GM12891 (cell line): ENCODE data around the gene TACR2.

Source experiments
- DNase-seq: peaks from one replicate; pipeline ENCODE4 v3.0.0; 2011; ENCODE audit warnings: low spot score; ENCODE audit not compliant: insufficient read length
- FAIRE-seq: peaks from 2 replicates; lab custom pipeline; 2011; peaks lifted over from hg19 to GRCh38; lab: Jason Lieb, UNC
- PAX5 ChIP-seq: IDR thresholded peaks from 2 replicates; pipeline ENCODE4 v1.6.1; 2011; ENCODE audit warnings: low read length, moderate library complexity, mild to moderate bottlenecking; ENCODE audit not compliant: insufficient read depth, severe bottlenecking
- POLR2A ChIP-seq: IDR thresholded peaks from 2 replicates; pipeline ENCODE4 v1.6.1; 2011; ENCODE audit warnings: low read depth, low read length, control low read depth
- POLR2AphosphoS5 ChIP-seq: IDR thresholded peaks from 2 replicates; pipeline ENCODE4 v1.6.1; 2011; ENCODE audit warnings: low read depth, low read length, control low read depth
- POU2F2 ChIP-seq: IDR thresholded peaks from 2 replicates; pipeline ENCODE4 v1.6.1; 2011; ENCODE audit warnings: low read depth, mild to moderate bottlenecking, control low read depth, low read length, moderate library complexity
- SPI1 ChIP-seq: IDR thresholded peaks from 2 replicates; pipeline ENCODE4 v1.6.1; 2011; ENCODE audit warnings: low read depth, low read length, control low read depth
- TAF1 ChIP-seq: IDR thresholded peaks from 2 replicates; pipeline ENCODE4 v1.6.1; 2011; ENCODE audit warnings: low read depth, low read length, control low read depth

TACR2 gene

DNA sequence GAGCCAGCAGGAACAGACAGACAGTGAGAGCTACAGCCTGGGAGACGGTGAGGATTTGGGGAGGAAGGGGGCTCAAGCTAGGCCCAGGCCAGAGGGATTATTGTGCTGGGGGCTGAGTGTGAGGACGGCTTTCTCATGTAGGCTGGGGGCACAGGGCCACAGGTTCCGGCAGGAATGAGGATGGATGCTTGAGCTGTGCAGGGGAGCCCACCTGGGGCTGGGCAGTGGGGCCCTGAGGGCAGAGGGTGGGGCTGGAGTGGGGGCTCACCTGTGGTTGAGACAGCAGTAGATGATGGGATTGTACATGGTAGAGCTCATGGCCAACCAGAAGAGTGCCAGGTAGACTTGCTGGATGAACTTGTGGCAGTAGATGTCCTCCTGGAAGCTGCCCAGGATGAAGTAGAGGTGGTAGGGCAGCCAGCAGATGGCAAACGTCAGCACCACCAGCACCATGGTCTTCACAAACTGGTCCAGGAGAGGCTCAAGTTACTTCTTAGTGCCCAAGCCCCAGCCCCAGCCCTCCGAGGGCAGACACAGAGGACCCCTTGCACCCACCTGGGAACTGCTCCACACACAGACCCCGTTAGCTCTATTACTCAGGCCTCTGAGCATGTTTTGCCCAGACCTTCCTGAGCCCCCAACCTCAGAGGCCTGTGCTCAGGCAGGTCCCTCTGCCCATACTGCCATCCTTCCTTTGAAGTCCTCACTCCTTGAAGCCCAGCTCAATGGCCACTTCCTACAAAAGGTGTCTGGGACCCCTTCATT is 9.7 kb downstream of the TACR2 start:
- no peak for DNase-seq
- TF ChIP-seq POLR2AphosphoS5, result peak; percentile 34; the same call in 1 of the 2 replicates
- TF ChIP-seq POLR2A, result no peak
- no peak for TF ChIP-seq SPI1
- TF ChIP-seq TAF1, result no peak
- no peak for FAIRE-seq

DNA sequence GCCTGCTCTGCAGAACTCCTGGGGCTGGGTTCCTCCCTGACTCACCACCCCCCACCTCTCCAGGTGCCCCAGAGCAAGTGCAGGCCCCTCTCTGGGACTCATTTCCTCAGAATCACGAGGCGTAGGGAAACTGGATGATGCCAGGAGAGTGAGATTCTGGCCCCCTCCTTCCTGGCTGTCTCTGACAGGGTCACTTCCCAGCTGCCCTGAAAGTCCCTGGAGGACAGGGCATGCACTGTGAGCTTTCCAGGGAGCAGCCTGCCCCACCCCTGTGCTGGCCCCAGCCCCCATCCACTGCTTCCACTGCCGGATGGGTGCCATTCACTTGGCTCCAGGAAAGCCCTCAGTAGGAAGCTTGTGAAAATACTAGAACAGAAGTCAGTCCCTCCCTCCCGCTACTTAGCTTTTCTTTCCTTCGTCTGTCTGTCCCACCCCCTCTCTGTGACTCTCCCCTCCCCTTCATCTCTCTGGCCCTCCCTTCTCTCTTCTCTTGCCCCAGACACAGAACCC is 10.4 kb downstream of the TACR2 start:
- FAIRE-seq, result no peak
- no peak for DNase-seq

GRCh38 chr10:69405221-69405620 is 11.5 kb downstream of the TACR2 start:
- FAIRE-seq (no peak), DNase-seq (no peak)

More for the DNA sequence above, 10.4 kb downstream of the TACR2 start:
- TF ChIP-seq TAF1, result no peak
- no peak for TF ChIP-seq PAX5
- TF ChIP-seq POU2F2, result no peak
- no peak for TF ChIP-seq SPI1

GRCh38 chr10:69404786-69405185 is 11.9 kb downstream of the TACR2 start:
- TF ChIP-seq SPI1, result no peak
- TF ChIP-seq PAX5, result no peak
- TF ChIP-seq POLR2A, result no peak
- TF ChIP-seq POLR2AphosphoS5, result no peak
- TF ChIP-seq POU2F2, result no peak
- TF ChIP-seq TAF1, result no peak
- DNase-seq, result no peak
- FAIRE-seq, result no peak

More at GRCh38 chr10:69405221-69405620, 11.5 kb downstream of the TACR2 start:
- TF ChIP-seq POLR2AphosphoS5, result no peak
- TF ChIP-seq TAF1, result no peak
- no peak for TF ChIP-seq POU2F2

- no peak for FAIRE-seq
- TF ChIP-seq POLR2A (no peak), POU2F2 (no peak), SPI1 (no peak), PAX5 (no peak), TAF1 (no peak), POLR2AphosphoS5 (no peak)
- no peak for DNase-seq
These were observed 13.2 kb downstream of the TACR2 start for GRCh38 chr10:69403519-69403918.

DNA sequence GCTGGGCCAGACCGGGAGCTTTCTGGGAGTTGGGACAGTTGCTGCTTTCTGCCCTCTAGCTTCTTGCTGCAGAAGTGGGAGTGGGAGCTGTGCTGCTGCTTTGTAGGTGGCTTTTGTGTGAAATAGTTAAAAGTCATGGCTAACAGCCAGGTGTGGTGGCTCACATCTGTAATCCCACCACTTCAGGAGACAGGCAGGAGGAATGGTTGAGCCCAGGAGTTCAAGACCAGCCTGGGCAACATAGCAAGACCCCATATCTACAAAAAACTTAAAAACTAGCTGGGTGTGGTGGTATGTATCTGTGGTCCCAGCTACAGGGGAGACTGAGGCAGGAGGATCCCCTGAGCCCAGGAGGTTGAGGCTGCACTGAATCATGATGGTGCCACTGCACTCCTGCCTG is 13.7 kb downstream of the TACR2 start:
- DNase-seq (no peak), FAIRE-seq (no peak)
- TF ChIP-seq SPI1, result no peak
- TF ChIP-seq PAX5, result no peak
- no peak for TF ChIP-seq POLR2AphosphoS5
- no peak for TF ChIP-seq POLR2A

DNA sequence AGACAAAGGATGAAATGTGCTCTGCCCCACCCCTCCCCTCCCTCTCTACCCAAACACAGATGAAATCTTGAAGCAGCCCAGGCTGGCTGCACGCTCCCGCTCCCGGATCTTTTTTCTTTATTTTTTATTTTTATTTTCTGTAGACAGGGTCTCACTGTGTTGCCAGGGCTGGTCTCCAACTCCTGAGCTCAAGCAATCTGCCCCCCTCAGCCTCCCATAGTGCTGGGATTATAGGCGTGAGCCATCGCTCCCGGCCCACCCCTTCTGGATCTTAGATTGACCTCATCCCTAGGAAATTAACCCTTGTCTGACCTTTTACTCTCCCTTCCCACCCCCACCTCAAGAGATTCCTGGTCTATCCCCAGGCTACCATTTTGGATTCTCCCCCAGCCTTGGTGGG is 14.3 kb downstream of the TACR2 start:
- DNase-seq (no peak), FAIRE-seq (no peak)
- TF ChIP-seq POU2F2 (no peak), POLR2A (no peak), SPI1 (no peak), TAF1 (no peak), PAX5 (no peak), POLR2AphosphoS5 (no peak)

GRCh38 chr10:69401416-69401815 is 15.3 kb downstream of the TACR2 start:
- TF ChIP-seq POLR2A (no peak), POLR2AphosphoS5 (no peak), PAX5 (no peak), SPI1 (no peak), TAF1 (no peak), POU2F2 (no peak)
- no peak for FAIRE-seq
- DNase-seq, result no peak

DNA sequence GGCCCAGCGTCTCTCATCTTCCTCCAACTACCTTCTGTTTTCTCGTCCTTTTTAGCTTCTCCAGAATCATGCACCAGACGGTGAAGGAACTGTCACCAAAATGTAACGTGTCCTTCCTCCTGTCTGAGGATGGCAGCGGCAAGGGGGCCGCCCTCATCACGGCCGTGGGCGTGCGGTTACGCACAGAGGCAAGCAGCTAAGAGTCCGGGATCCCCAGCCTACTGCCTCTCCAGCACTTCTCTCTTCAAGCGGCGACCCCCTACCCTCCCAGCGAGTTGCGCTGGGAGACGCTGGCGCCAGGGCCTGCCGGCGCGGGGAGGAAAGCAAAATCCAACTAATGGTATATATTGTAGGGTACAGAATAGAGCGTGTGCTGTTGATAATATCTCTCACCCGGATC is 15.8 kb downstream of the TACR2 start:
- FAIRE-seq, result no peak

DNA sequence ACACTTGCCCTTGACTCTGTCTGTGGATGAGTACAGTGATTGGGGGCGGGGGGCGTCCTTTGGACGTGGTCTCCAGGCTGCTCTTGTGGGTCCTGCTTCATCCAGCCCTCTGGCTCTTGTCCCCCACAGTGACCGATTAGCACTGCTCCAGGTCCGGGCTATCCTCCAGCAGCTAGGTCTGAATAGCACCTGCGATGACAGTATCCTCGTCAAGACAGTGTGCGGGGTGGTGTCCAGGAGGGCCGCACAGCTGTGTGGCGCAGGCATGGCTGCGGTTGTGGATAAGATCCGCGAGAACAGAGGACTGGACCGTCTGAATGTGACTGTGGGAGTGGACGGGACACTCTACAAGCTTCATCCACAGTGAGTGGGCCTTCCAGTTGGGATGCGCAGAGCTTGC is 18.3 kb downstream of the TACR2 start:
- TF ChIP-seq POLR2AphosphoS5 (no peak), SPI1 (no peak), POLR2A (no peak), POU2F2 (no peak), PAX5 (no peak), TAF1 (no peak)
- DNase-seq (no peak), FAIRE-seq (no peak)

More for the DNA sequence above, 15.8 kb downstream of the TACR2 start:
- no peak for DNase-seq
- TF ChIP-seq PAX5 (no peak), SPI1 (no peak), TAF1 (no peak), POLR2A (no peak), POLR2AphosphoS5 (no peak), POU2F2 (no peak)
